Vagina (tissue), 2 donors: ENCODE data around the gene PDE1C.

Experiments
- POLR2AphosphoS5 ChIP-seq, 2 donors: sonication (generic); formaldehyde crosslinking; IDR thresholded peaks; one replicate each; pipeline ENCODE4 v1.9.0; 2017; ENCODE audit warnings: antibody characterized with exemption in 2 of 2, mild to moderate bottlenecking in 2 of 2, low read depth in 1 of 2; ENCODE audit not compliant: insufficient read depth in 1 of 2
- TF ChIP-seq, protein P1 (sequence below), 3 experiments: fragments of 450-650 bp in 2 of 3; fragments of 200-600 bp in 1 of 3; sonication (generic) in 1 of 3; IDR thresholded peaks; one replicate each; pipeline ENCODE4 v1.5.1; 2017 to 2019; ENCODE audit warnings: antibody characterized with exemption in 3 of 3, mild to moderate bottlenecking in 2 of 3, moderate library complexity in 2 of 3

DNA sequence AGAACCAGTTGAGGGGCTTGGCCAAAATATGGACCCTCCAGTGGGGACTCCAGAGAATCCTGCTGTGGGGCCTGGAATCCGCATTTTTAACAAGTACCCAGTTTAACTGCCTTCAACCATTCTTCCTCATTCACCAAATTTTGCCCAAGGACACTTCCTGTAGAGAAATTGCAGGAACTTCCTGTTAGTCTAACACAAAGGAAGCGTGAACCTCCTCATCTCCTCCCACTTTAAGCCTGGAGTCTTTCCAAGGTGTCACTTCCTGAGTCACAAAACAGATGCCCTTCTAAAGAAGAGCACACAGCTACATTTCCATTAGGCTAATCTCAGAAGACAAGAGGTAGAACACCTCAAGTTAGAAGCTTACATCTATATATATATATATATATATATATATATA lies 194.8 kb downstream of the PDE1C start:
- TF ChIP-seq POLR2AphosphoS5 (IDR thresholded peaks at IDR 0.05; ENCODE audit: insufficient read depth in 1 of 2, low read depth in 1 of 2): no peak
- TF ChIP-seq, protein P1, sequence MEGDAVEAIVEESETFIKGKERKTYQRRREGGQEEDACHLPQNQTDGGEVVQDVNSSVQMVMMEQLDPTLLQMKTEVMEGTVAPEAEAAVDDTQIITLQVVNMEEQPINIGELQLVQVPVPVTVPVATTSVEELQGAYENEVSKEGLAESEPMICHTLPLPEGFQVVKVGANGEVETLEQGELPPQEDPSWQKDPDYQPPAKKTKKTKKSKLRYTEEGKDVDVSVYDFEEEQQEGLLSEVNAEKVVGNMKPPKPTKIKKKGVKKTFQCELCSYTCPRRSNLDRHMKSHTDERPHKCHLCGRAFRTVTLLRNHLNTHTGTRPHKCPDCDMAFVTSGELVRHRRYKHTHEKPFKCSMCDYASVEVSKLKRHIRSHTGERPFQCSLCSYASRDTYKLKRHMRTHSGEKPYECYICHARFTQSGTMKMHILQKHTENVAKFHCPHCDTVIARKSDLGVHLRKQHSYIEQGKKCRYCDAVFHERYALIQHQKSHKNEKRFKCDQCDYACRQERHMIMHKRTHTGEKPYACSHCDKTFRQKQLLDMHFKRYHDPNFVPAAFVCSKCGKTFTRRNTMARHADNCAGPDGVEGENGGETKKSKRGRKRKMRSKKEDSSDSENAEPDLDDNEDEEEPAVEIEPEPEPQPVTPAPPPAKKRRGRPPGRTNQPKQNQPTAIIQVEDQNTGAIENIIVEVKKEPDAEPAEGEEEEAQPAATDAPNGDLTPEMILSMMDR (IDR thresholded peaks at IDR 0.05): no peak
